ENCODE results near the gene CAMKMT. TPM values are rescaled to one million over a fixed set of nuclear protein-coding genes. Genes with fewer than 3 reads are reported as not detected.

Gene CAMKMT
- total RNA-seq, 4 donors from 2014 or later, result 2.6 to 9.5 (median 5.2) TPM

GRCh38 chr2:44560352-44560751 lies 198.6 kb downstream of the CAMKMT start:
- no peak overlapping the region for H3K27ac ChIP-seq
- no peaks in the 10 kb centered on the region for H3K27me3 ChIP-seq
- no peaks in the 10 kb centered on the region for H3K9me3 ChIP-seq
- in situ Hi-C loops (cut with MboI; ENCODE audit: low sequenced_read_pairs in 4 of 4), result no loop called here
- peak in 2 of 5 experiments; percentile 10 to 14 for TF ChIP-seq CTCF (IDR thresholded peaks at IDR 0.05 in 4 of 5, conservative IDR thresholded peaks at IDR 0.05 in 1 of 5)
- TF ChIP-seq POLR2A (IDR thresholded peaks at IDR 0.05), result no peak
- intact Hi-C loops (cut with DNase I; ENCODE audit: low total_unique reads), result no loop called here
- no peaks in the 10 kb centered on the region for H3K36me3 ChIP-seq
- ATAC-seq, result no peak
- no peak for DNase-seq
- no peak overlapping the region for H3K4me3 ChIP-seq
- H3K4me1 ChIP-seq, result no peaks in the 10 kb centered on the region

GRCh38 chr2:44560941-44561340 lies 199.2 kb downstream of the CAMKMT start:
- intact Hi-C loops (cut with DNase I; ENCODE audit: low total_unique reads), result no loop called here
- TF ChIP-seq POLR2A (IDR thresholded peaks at IDR 0.05) (no peak), CTCF (IDR thresholded peaks at IDR 0.05 in 4 of 5, conservative IDR thresholded peaks at IDR 0.05 in 1 of 5) (no peak)
- no peaks in the 10 kb centered on the region for H3K9me3 ChIP-seq

GRCh38 chr2:44562737-44563136 lies 201.0 kb downstream of the CAMKMT start:
- in situ Hi-C loops (cut with MboI; ENCODE audit: low sequenced_read_pairs in 4 of 4), result no loop called here
- TF ChIP-seq POLR2A (IDR thresholded peaks at IDR 0.05) (no peak), CTCF (IDR thresholded peaks at IDR 0.05 in 4 of 5, conservative IDR thresholded peaks at IDR 0.05 in 1 of 5) (no peak)
- DNase-seq (no peak), ATAC-seq (no peak)
- H3K27ac ChIP-seq, result no peak overlapping the region
- H3K9me3 ChIP-seq, result no peaks in the 10 kb centered on the region
- intact Hi-C loops (cut with DNase I; ENCODE audit: low total_unique reads), result no loop called here
- H3K4me1 ChIP-seq, result no peaks in the 10 kb centered on the region
- no peaks in the 10 kb centered on the region for H3K36me3 ChIP-seq
- H3K4me3 ChIP-seq, result no peak overlapping the region
- H3K27me3 ChIP-seq, result no peaks in the 10 kb centered on the region

More at GRCh38 chr2:44560941-44561340, 199.2 kb downstream of the CAMKMT start:
- H3K4me1 ChIP-seq, result no peaks in the 10 kb centered on the region
- no peak overlapping the region for H3K27ac ChIP-seq
- no peaks in the 10 kb centered on the region for H3K27me3 ChIP-seq
- H3K36me3 ChIP-seq, result no peaks in the 10 kb centered on the region
- in situ Hi-C loops (cut with MboI; ENCODE audit: low sequenced_read_pairs in 4 of 4), result no loop called here
- DNase-seq (no peak), ATAC-seq (no peak)
- no peak overlapping the region for H3K4me3 ChIP-seq

GRCh38 chr2:44564752-44565151 lies 203.0 kb downstream of the CAMKMT start:
- TF ChIP-seq POLR2A (IDR thresholded peaks at IDR 0.05) (no peak), CTCF (IDR thresholded peaks at IDR 0.05 in 4 of 5, conservative IDR thresholded peaks at IDR 0.05 in 1 of 5) (no peak)
- in situ Hi-C loops (cut with MboI; ENCODE audit: low sequenced_read_pairs in 4 of 4), result no loop called here
- ATAC-seq (no peak), DNase-seq (no peak)
- Histone ChIP-seq H3K9me3 (no peaks in the 10 kb centered on the region), H3K27ac (no peak overlapping the region), H3K27me3 (no peaks in the 10 kb centered on the region), H3K36me3 (no peaks in the 10 kb centered on the region), H3K4me3 (no peak overlapping the region), H3K4me1 (no peaks in the 10 kb centered on the region)
- intact Hi-C loops (cut with DNase I; ENCODE audit: low total_unique reads), result no loop called here

GRCh38 chr2:44566059-44566458 lies 204.3 kb downstream of the CAMKMT start:
- Histone ChIP-seq H3K4me3 (no peak overlapping the region), H3K36me3 (no peaks in the 10 kb centered on the region), H3K27ac (no peak overlapping the region), H3K9me3 (no peaks in the 10 kb centered on the region), H3K4me1 (no peaks in the 10 kb centered on the region), H3K27me3 (no peaks in the 10 kb centered on the region)
- intact Hi-C loops (cut with DNase I; ENCODE audit: low total_unique reads) (no loop called here), in situ Hi-C loops (cut with MboI; ENCODE audit: low sequenced_read_pairs in 4 of 4) (no loop called here)
- TF ChIP-seq CTCF (IDR thresholded peaks at IDR 0.05 in 4 of 5, conservative IDR thresholded peaks at IDR 0.05 in 1 of 5), result no peak
- no peak for TF ChIP-seq POLR2A (IDR thresholded peaks at IDR 0.05)
- ATAC-seq (no peak), DNase-seq (no peak)

Data from gastrocnemius medialis (tissue), 4 donors.